ENCODE results near the gene VAV1.
"Not testable (repeated sequence)": the region's sequence is repeated elsewhere in the genome, so short reads cannot be mapped to it uniquely, and the experiment has no call there.

The VAV1 gene

DNA sequence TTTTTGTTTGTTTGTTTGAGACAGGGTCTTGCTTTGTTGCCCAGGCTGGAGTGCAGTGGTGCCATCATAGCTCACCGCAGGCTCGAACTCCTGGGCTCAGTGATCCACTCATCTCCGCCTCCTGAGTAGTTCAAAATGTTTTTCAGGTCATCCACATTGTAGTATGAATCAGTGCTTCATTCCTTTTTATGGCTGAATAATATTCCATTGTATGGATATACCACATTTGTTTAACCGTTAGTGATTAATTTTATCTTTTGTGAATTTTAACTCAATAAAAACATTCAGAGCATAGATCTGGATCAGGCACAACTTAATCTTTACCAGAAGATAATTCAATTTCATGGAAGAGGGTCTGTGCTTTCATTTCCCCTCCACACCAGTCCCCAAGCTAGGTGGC lies 47.7 kb downstream of the VAV1 start:
- no peak for DNase-seq

DNA sequence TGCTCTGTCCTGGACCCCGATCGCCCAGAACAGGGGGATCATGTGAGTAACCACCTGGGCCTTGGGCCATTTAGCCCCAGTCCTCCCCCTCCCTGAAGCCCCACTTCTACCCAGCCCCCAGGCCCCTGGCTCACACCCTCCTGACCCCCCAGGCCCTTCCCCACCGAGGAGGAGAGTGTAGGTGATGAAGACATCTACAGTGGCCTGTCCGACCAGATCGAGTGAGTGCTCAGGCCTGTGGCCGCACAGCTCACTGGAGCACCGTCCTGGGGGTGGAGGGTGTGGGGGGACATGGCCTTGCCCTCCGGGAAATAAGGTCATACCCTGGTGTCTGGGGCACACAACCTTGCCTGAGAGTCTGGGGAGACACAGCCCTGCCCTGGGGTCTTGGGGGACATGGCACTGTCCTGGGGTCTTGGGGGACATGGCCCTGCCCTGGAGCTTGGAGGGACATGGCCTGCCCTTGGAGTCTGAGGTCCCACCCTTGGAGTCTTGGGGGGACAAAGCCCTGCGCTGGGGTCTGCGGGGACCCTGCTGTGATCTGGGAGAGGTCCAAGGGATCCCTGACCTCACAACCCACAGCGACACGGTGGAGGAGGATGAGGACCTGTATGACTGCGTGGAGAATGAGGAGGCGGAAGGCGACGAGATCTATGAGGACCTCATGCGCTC lies 49.3 kb downstream of the VAV1 start:
- DNase-seq = no peak

GRCh38 chr19:6822311-6822670 lies 49.8 kb downstream of the VAV1 start:
- no peak for DNase-seq

DNA sequence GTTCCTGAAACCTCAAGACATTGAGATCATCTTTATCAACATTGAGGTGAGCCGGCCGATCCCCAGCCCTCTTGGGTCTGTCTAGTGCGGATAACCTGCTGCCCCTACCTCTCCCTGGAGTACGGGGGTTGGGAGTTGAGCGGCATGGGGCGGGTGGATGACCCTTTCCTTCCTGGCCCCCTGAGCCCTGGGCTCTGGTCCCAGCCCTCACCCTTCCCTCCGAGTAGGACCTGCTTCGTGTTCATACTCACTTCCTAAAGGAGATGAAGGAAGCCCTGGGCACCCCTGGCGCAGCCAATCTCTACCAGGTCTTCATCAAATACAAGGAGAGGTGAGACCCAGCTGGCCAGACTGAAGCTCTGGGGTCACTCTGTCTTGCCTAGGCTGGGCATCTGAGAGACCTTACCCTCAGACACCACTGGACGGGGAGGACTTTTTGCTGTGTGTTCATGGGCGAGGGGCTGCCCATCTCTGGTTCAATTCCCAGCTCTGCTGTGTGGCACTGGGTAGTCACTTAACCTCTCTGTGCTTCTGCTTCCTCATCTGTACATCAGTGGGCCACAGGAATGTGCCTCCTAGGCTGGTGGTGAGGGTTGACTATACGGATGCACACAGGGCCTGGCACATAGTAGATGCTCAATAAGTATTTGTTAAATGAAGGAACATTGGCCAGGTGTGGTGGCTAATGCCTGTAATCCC lies 52.7 kb downstream of the VAV1 start:
- no peak for DNase-seq

GRCh38 chr19:6826281-6826920 lies 53.9 kb downstream of the VAV1 start:
- DNase-seq = no peak

DNA sequence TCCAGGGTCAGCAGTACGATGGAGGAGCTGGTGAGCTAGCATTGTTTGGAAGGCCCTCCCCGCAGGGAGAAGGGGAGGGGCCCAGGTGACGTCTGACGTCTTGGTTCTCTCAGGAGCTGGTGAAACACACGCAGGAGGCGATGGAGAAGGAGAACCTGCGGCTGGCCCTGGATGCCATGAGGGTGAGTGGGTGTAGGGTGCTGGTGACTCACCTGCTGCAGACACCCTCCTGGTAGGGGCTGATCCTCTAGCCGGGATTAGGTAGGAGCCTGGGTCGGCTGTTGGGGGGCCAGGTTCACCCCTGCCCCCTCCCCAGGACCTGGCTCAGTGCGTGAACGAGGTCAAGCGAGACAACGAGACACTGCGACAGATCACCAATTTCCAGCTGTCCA lies 55.8 kb downstream of the VAV1 start:
- DNase-seq = no peak

- DNase-seq = no peak
Observed at GRCh38 chr19:6828698-6829633, 56.5 kb downstream of the VAV1 start.

DNA sequence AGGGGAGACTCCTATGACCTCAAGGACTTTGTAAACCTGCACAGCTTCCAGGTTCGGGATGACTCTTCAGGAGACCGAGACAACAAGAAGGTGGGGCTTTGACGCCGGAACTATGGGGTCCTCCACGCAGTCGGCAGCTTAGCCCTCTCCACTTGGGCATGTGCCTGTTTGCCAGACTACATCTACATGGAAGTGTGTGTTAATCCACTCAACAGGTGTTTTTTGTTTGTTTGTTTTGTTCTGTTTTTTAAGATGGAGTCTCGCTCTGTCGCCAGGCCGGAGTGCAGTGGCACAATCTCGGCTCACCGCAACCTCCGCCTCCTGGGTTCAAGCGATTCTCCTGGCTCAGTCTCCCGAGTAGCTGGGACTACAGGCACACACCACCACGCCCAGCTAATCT lies 57.3 kb downstream of the VAV1 start:
- not testable (repeated sequence) for DNase-seq

DNA sequence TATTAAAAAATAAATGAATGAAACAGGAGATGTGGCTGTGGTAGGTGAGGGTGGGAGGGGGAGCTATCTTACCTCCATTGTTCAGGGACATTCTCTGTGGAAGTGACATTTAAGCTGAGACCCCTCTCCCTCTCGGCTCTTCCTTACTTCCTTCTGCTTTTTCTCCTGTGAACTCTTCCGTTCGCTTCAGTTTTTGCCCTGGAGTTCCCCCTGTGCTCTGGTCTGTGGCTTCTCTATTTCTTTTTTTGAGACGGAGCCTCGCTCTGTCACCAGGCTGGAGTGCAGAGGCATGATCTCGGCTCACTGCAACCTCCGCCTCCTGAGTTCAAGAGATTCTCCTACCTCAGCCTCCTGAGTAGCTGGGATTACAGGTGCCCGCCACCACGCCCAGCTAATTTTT lies 58.6 kb downstream of the VAV1 start:
- not testable (repeated sequence) for DNase-seq

GRCh38 chr19:6832412-6832811 lies 59.9 kb downstream of the VAV1 start:
- no peak for DNase-seq

DNA sequence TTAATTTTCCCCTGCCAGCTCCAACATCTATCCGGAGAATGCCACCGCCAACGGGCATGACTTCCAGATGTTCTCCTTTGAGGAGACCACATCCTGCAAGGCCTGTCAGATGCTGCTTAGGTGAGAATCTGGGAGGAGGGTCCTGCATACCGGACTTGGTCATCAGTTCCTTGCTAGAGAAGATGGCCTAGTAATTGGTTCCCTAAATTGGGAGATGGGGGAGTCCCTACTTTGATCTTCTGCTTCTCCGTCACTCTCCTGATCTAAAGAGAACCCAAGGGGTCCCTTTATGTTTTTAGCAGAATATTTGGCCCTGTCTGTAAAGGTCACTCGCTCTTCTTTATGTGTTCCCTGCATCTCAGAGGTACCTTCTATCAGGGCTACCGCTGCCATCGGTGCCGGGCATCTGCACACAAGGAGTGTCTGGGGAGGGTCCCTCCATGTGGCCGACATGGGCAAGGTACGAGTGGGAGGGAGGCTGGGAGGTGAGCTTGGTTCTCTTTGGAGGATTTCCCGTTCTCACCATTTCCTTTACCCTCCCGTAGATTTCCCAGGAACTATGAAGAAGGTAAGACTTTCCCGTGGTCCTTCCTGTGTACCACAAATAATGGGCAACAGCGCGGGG lies 60.8 kb downstream of the VAV1 start:
- DNase-seq = no peak

- no peak for DNase-seq
Observed at GRCh38 chr19:6834433-6834832, 61.9 kb downstream of the VAV1 start.

DNA sequence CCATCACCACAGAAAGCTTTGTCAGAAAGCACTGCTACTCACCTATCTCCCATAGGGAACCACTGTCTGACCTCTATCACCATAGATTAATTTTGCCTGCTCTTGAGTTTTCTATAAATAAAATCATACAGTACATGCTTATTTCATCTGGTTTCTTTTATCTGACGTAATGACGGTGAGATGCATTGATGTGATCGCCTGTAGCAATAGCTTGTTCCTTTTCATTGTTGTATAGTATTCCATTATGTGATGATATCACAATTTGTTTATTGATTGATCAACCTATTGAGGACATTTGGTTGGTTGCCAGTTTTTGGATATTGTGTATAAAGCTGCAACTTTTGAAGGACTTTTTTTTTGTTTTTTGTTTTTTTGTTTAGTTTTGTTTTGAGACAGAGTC lies 63.0 kb downstream of the VAV1 start:
- DNase-seq = no peak

- DNase-seq = no peak
Observed at GRCh38 chr19:6837525-6837924, 65.0 kb downstream of the VAV1 start.

- no peak for DNase-seq
Observed at GRCh38 chr19:6838062-6838655, 65.7 kb downstream of the VAV1 start.

DNA sequence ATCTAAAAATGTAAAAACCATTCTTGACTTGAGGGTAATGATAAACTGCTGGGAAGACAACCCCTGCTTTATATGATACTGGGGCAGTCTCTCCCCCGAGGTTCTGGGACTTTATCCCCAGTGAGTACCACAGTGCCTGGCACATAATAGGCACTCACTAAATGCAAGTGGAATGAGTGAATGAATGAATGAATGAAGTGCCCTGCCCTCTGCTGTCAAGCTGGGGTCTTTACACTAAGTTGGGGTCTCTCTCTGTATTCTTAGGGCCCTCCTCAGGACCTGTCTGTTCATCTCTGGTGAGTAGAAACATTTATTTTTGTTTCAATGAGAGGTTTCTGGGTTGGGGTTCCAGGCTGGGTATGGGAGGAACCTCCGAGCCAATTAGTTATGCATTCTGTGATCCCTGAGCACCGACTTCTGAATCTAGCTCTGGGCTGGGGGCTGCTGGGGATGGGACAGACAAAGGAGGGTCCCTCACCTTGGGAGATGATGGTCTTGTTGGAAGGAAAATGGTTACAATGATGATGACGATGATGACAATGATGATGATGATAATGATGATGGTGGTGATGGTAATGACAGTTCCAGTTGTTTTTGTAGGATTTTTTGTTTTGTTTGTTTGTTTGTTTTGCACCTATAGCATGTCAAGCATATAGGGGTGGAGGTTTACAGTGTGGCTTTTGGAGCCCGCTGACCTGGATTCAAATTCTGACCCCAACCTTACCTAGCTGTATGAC lies 70.5 kb downstream of the VAV1 start:
- no peak for DNase-seq

DNA sequence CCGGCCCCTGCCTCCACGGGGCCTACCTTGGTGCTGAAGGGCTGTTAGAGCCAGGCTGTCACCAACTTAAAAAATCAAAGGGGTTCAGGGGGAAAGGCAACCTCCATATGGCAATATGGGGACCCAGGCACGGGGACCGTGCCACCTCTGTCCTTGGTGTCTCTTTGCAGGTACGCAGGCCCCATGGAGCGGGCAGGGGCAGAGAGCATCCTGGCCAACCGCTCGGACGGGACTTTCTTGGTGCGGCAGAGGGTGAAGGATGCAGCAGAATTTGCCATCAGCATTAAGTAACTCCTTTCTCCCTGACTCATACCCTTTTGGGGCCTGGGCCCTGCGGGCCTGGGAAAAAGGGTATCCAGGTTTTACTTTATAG lies 75.3 kb downstream of the VAV1 start:
- no peak for DNase-seq

- no peak for DNase-seq
Observed at GRCh38 chr19:6848986-6849385, 76.5 kb downstream of the VAV1 start.

GRCh38 chr19:6849876-6850275 lies 77.4 kb downstream of the VAV1 start:
- DNase-seq = no peak

DNA sequence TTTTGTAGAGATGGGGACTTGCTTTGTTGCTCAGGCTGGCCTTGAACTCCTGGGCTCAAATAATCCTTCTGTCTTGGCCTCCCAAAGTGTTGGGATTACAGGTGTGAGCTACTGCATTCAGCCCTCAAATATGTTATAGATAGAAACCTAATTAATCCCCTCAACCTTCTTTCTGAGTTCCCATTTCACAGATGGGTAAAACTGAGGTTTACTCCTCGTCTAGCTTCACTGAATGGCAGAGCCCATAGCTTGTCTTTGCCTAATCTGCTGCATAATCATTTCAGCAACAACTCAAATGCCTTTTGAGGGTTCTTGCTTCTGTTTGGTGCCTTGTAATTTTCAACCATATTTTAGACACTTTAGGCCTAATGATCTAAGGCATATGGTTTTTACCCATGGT lies 78.9 kb downstream of the VAV1 start:
- DNase-seq = no peak

DNA sequence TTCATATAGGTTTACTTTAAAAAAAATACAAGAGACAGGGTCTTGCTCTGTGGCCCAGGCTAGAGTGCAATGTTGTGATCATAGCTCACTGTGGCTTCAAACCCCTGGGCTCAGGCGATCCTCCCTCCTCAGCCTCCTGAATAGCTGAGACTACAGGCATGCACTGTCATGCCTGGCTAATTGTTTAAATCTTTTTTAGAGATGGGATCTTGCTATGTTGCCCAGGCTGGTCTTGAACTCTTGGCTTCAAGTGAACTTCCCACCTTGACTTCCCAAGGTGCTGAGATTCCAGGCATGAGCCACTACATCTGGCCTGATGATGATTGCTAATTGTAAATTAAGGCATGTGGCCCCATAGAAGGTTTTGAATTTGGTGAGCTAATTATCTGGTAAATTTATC lies 79.5 kb downstream of the VAV1 start:
- DNase-seq = no peak

DNA sequence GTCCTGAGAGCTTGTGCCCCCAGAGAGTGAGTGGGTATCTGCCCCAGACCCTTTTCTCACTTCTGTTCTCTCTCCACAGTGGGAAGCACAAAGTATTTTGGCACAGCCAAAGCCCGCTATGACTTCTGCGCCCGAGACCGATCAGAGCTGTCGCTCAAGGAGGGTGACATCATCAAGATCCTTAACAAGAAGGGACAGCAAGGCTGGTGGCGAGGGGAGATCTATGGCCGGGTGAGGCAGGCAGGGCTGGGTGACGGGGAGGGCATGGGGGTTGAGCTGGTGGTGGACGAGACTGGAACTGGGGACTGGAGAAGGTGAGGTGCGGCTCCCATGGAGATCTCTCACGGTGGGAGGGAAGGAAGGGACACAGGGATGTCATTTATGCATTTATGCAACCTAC lies 81.4 kb downstream of the VAV1 start:
- no peak for DNase-seq

Data from activated CD4-positive, alpha-beta T cell treated with anti-CD3 and anti-CD28 coated beads for 1 hour (primary cell).